HepG2 (cell line): ENCODE data around the gene SURF2.

Source experiments
- CTCF ChIP-seq: sonication (generic); formaldehyde crosslinking; IDR thresholded peaks from 2 replicates; pipeline ENCODE4 v1.5.0; 2020; ENCODE audit warnings: mild to moderate bottlenecking, missing genetic modification reagents, moderate library complexity
- MLX ChIP-seq: IDR thresholded peaks from 2 replicates; pipeline ENCODE4 v1.6.1; 2016
- MYC ChIP-seq: sonication (generic); formaldehyde crosslinking; IDR thresholded peaks from 2 replicates; pipeline ENCODE4 v1.9.0; 2021; ENCODE audit warnings: missing genetic modification reagents, borderline replicate concordance
- NFIC ChIP-seq: IDR thresholded peaks from 2 replicates; pipeline ENCODE4 v1.6.1; 2012; ENCODE audit warnings: mild to moderate bottlenecking, low read length, inconsistent platforms
- SMC3 ChIP-seq: IDR thresholded peaks from 2 replicates; pipeline ENCODE4 v1.6.1; 2011; ENCODE audit warnings: low read length, improper control_type of control experiment
- TF ChIP-seq, protein P1 (sequence below): sonication (generic); formaldehyde crosslinking; IDR thresholded peaks from 2 replicates; pipeline ENCODE4 v1.8.1; 2023; ENCODE audit warnings: missing genetic modification reagents, inconsistent platforms, borderline replicate concordance

GRCh38 chr9:133359399-133360175, 3.2 kb downstream of the SURF2 start:
- TF ChIP-seq CTCF (CRISPR knock-in tag) (peak; percentile 87), NFIC (no peak), MYC (CRISPR knock-in tag) (peak; percentile 44; the same call in 1 of the 2 replicates), MLX (CRISPR knock-in tag) (no peak), SMC3 (no peak)
- TF ChIP-seq, protein P1, sequence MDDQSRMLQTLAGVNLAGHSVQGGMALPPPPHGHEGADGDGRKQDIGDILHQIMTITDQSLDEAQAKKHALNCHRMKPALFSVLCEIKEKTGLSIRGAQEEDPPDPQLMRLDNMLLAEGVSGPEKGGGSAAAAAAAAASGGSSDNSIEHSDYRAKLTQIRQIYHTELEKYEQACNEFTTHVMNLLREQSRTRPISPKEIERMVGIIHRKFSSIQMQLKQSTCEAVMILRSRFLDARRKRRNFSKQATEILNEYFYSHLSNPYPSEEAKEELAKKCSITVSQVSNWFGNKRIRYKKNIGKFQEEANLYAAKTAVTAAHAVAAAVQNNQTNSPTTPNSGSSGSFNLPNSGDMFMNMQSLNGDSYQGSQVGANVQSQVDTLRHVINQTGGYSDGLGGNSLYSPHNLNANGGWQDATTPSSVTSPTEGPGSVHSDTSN, result no peak
